Activated CD4-positive, alpha-beta T cell treated with anti-CD3 and anti-CD28 coated beads, Interleukin-2, amount 50 U/mL, for 48 hours (primary cell): ENCODE results near the gene ENPP3.
A peak's percentile ranks its signal among the peaks of the same experiment; 100 is the strongest.

Experiments
- DNase-seq, 2 experiments: peaks; one replicate each; pipeline ENCODE4 v3.0.0-alpha.2; 2020

The ENPP3 gene

GRCh38 chr6:131636880-131637792 is at the start of gene ENPP3:
Gene ENPP3 (plus strand): TSS chr6:131637302. CDS start chr6:131637385, 83 bp downstream.
- no peak for DNase-seq

- no peak for DNase-seq
These were observed 49.2 kb upstream of the ENPP3 start for GRCh38 chr6:131587909-131588308.

- no peak for DNase-seq
These were observed 48.5 kb upstream of the ENPP3 start for GRCh38 chr6:131588643-131589042.

GRCh38 chr6:131592935-131593334 is 44.2 kb upstream of the ENPP3 start:
- no peak for DNase-seq

GRCh38 chr6:131594074-131594473 is 43.0 kb upstream of the ENPP3 start:
- no peak for DNase-seq

- no peak for DNase-seq
These were observed 39.7 kb upstream of the ENPP3 start for GRCh38 chr6:131597446-131597845.

- no peak for DNase-seq
These were observed 36.4 kb upstream of the ENPP3 start for GRCh38 chr6:131600716-131601115.

- DNase-seq, result no peak
These were observed 34.3 kb upstream of the ENPP3 start for GRCh38 chr6:131602781-131603312.

- DNase-seq, result no peak
These were observed 23.7 kb upstream of the ENPP3 start for GRCh38 chr6:131613296-131613925.

- DNase-seq, result no peak
These were observed 21.8 kb upstream of the ENPP3 start for GRCh38 chr6:131615275-131615674.

GRCh38 chr6:131627724-131628682 is 9.1 kb upstream of the ENPP3 start, which contains the start of gene MED23:
Gene MED23 (minus strand): TSS chr6:131628242. CDS start chr6:131628049, 193 bp downstream.
- DNase-seq, result peak; percentile 97

- DNase-seq, result no peak
These were observed 8.4 kb upstream of the ENPP3 start for GRCh38 chr6:131628726-131629125.

GRCh38 chr6:131629651-131630050 is 7.5 kb upstream of the ENPP3 start:
- no peak for DNase-seq

GRCh38 chr6:131631625-131632289 is 5.3 kb upstream of the ENPP3 start:
- no peak for DNase-seq

- DNase-seq, result no peak
These were observed 1.4 kb upstream of the ENPP3 start for GRCh38 chr6:131635384-131636340.

- DNase-seq, result no peak
These were observed 911 bp downstream of the ENPP3 start for GRCh38 chr6:131638013-131638412.

- no peak for DNase-seq
These were observed 3.0 kb downstream of the ENPP3 start for GRCh38 chr6:131640100-131640499.

- no peak for DNase-seq
These were observed 3.5 kb downstream of the ENPP3 start for GRCh38 chr6:131640576-131640975.

GRCh38 chr6:131641554-131641953 is 4.5 kb downstream of the ENPP3 start:
- no peak for DNase-seq

GRCh38 chr6:131642565-131642964 is 5.5 kb downstream of the ENPP3 start:
- no peak for DNase-seq
